Measurements from ENCODE around the gene DCDC1.
A peak's percentile ranks its signal among the peaks of the same experiment; 100 is the strongest.
"Not testable (repeated sequence)": the region's sequence is repeated elsewhere in the genome, so short reads cannot be mapped to it uniquely, and the experiment has no call there.

Gene DCDC1

DNA sequence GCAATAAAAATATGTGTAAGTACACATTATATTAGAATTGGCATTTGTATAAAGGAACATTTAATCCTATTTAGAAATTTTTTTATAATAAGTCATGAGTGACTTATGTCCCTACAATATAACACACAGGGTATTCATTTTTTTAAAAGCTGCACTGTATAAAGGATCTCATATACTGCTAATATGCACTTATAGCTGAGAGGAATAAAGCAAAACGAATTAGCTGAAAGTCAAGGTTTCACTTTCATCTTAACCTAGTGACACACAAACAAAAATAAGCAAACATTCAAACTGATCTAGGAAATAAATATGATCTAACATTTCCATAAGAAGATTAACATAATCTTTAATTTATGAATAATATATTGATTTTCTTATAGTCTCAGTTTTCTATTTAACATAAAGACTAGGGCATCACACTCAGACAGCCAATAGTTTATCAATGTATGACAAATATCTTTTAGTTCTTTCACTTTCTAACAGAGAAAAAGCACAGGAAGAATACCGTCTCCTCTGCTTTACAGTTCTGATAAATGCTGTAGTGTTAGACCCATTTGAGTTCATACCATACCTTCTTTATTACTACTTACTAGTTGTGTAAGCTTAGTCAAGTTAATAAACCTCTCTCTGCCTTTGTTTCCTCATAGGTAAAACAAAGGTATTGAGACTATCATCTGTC lies 42.9 kb downstream of the DCDC1 start:
- DNase-seq, result no peak

GRCh38 chr11:31325160-31325559 lies 44.4 kb downstream of the DCDC1 start:
- DNase-seq, result no peak

DNA sequence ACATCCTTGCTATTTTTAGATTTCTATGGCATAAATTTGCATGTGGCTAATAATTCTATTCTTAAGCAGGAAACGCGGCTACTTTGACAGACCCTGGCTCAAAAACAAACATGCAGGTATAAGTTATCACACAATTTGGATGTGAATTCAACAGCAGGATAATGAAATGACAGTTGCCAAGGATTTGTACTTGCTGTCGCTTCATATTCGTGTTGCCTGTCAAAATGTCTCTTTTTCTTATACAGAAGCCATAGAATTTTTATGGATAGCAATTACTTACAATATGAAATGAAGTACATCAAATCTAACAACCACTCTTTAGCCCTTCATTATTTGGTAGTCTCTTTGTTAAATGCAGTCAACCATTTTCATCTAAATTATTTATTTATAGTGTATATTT lies 46.4 kb downstream of the DCDC1 start:
- no peak for DNase-seq

DNA sequence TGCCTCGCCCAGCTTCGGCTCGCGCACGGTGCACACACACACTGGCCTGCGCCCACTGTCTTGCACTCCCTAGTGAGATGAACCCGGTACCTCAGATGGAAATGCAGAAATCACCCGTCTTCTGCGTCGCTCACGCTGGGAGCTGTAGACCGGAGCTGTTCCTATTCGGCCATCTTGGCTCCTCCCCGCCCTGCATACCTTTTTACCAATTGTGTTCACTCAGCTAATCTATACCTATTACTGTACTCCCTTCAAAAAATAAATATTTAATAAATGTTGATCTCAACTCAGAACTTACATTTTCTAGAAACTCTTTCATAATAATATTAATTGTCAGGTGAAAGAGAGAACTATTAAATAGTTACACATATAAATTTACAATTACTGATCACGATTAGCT lies 48.0 kb downstream of the DCDC1 start:
- DNase-seq, result not testable (repeated sequence)

DNA sequence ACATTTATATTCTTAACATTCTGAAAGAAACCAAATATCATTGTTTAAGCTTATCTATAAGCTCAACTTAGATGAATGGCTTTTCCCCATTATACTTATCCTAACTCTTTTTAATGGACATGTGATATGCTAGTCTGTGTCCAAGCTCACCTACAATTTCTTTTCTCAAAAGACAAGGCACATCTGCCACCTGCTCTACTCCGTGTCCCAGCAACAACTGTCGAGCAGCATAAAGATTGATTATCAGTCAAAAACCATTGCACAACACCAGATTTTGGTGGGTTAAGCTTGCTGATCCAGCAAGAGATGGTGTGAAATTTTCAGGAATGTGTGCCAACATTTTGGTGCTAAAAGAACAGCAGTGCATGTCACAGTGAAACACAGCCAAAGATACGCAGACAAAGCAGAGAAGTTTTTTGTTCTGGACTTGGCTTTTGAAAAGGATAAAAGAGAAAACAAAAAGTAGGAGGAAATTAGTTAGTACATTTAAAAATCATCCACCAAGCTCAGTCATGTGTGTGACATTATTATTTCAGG lies 65.8 kb downstream of the DCDC1 start:
- DNase-seq, result no peak

- DNase-seq, result no peak
These were observed 67.7 kb downstream of the DCDC1 start for GRCh38 chr11:31301549-31302510.

GRCh38 chr11:31295308-31295707 lies 74.2 kb downstream of the DCDC1 start:
- DNase-seq, result no peak

- not testable (repeated sequence) for DNase-seq
These were observed 96.0 kb downstream of the DCDC1 start for GRCh38 chr11:31273527-31273926.

- no peak for DNase-seq
These were observed 101.8 kb downstream of the DCDC1 start for GRCh38 chr11:31267720-31268119.

DNA sequence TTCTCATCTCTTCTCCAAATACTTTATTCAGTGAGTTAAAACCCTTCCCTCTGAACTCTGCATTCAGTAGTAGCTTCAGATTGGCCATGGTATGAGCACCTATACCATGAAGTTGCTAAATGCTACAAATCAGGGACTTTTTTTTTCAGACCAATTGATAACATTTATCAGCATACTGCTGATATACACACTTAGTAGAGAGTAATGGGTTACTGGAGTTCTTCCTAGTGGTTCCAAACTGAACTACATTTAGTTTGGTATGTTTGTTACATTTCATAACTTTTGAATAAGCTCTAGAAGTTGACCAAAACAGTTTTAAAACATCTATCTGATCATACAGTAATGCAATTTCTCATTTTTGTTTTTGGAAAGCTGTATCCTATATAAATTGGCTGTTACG lies 104.7 kb downstream of the DCDC1 start:
- DNase-seq, result no peak

DNA sequence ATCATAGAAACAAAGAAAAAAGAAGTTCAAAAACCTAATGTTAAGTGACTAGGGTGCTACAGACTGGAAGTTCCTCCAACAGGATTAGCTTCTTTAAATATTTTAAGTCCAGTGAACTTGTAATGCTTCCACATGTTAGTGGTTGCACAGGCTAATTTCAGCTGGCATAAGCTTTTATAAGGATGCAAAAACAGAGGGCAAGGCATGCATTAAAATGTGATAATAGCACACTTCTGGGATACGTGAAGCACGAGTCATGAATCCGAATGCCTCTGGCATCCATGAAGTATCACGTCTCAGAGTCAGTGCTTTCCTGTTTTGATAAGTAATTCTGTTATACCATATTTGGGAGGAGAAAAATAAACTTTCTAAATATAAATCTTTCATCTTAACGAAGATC lies 106.8 kb downstream of the DCDC1 start:
- no peak for DNase-seq

DNA sequence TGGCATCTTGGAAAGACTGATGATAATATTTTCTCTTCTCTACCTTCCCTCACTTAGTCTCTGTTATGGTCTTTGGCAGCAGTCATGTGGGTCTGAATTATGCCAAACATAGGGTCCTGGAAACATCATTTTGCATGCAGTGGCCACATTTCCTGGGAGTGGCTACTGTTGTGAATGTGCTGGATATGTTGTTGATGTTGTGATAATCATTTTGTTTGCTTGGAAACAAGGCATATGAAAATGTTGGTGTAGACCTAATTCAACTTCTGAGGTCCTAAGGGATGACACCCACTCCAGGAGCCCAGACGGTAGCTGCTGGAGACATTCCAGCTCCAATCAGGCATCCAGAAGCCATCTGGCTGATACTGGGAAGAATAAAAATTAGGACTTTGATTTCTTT lies 109.7 kb downstream of the DCDC1 start:
- no peak for DNase-seq

DNA sequence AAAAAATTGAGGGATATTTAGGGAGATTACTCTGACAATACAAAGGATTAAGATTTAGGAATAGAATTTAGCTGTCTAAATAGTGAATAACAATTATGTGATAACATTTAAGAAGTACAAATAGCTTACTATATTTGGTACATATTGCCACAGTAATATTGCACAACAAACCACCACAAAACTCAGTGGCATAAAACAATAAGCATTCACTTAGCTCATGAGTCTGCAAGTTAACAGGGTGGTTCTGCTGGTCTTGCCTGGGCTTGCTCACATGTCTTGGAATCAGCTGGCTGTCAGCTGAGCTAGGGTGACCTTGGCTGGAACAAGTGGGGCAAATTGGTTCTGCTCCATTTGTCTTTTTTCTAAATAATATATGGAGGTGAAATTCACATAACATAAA lies 115.1 kb downstream of the DCDC1 start:
- no peak for DNase-seq

- no peak for DNase-seq
These were observed 120.8 kb downstream of the DCDC1 start for GRCh38 chr11:31248768-31249167.

DNA sequence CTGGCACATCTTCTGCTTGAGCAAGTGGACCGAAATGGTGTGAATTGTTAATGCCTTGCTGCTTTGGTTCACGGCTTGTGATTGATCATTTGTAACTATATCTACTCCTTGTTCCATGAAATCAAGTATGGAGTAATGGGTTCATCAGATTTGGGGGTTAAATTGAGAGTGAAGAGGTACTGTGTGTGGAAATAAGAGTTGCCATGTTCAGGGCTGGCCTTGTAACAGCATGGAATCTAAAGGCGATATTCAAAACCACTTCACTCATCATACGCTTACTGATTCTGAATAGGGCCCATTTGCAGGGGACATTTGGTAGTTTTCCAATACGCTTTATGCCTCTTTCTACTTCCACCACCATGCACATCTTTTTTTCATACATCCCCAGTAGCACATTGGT lies 122.2 kb downstream of the DCDC1 start:
- no peak for DNase-seq

- no peak for DNase-seq
These were observed 122.9 kb downstream of the DCDC1 start for GRCh38 chr11:31246451-31247165.

DNA sequence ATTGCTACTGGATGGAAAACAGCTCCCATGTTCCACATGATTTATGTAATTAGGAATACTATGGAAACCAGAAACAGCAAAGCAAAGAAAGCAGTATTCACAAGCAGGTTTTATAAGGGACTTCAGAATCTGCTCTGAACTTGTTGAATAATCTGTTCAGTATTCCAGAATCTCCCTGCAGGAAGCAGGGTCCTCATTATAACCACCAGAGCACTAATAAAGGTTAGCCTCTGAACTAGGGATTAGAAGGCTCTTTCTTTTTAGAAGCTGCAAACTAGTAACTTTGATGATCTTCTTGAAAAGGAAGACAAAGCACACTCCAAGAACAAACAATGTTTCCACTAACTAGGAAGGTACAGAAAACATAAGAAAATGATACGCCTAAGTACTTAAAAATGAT lies 125.8 kb downstream of the DCDC1 start:
- DNase-seq, result no peak

- peak in 14 of 56 donors; percentile 0 to 28 (median 2) for DNase-seq
These were observed 129.1 kb downstream of the DCDC1 start for GRCh38 chr11:31240340-31240904.

- no peak for DNase-seq
These were observed 131.4 kb downstream of the DCDC1 start for GRCh38 chr11:31237819-31238760.

- no peak for DNase-seq
These were observed 133.4 kb downstream of the DCDC1 start for GRCh38 chr11:31236143-31236542.

Data from nucleus accumbens (tissue), 56 donors.